ENCODE data around the gene NEXN.
"Not testable (repeated sequence)": the region's sequence is repeated elsewhere in the genome, so short reads cannot be mapped to it uniquely, and the experiment has no call there.

The NEXN gene

DNA sequence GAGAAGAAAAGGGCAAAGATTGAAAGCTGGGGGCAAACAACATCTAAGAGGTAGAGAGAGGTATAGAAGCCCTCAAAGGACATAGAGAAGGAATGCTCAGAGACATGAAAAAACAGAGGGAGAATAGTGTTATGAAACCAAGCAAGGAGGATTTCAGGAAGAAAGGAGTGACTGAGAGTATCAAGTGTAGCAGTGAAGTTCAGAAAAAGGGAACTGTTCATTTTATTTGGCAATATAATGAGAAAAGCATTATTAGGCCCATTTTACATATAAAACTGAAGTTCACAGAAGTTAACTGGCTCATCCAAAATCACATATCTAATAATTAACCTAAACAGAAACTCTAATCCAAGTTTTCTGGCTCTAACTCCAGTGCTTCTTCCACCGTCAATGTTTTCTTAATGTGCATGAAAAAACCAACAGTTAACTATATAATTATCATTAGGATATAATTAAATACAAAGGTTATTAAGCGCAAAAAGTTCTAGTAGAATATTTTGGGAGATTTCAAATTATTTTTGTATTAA is 17.7 kb downstream of the NEXN start:
- DNase-seq = no peak

DNA sequence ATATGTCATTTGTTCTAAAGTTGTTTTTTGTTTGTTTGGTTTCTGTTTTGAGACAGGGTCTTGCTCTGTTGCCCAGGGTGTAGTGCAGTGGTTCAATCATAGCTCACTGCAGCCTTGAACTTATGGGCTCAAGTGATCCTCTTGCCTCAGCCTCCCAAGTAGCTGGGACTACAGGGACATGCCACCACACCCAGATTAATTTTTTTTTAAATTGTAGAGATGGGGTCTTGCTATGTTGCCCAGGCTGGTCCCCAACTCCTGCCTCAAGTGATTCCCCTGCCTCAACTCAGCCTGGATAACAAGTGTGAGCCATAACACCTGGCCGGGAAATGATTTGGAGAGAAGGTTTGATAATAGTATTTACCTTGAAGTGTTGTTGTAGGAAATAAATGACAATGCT is 18.2 kb downstream of the NEXN start:
- no peak for DNase-seq

DNA sequence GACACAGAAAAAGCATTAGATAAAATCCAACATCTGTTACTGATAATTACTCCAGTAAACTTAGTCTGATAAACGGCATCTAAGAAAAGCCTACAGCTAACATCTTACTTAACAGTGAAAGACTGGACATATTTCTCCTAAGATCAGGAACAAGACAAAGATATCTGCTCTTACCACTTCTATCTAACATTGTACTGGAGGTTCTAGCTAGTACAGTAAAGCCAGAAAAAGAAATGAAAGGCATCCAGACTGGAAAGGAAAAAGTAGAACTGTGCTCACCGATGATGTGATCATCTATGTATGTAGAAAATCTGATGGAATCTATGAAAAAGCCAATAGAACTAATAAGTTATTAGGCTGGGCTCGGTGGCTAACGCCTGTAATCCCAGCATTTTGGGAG is 21.7 kb downstream of the NEXN start:
- DNase-seq = no peak

DNA sequence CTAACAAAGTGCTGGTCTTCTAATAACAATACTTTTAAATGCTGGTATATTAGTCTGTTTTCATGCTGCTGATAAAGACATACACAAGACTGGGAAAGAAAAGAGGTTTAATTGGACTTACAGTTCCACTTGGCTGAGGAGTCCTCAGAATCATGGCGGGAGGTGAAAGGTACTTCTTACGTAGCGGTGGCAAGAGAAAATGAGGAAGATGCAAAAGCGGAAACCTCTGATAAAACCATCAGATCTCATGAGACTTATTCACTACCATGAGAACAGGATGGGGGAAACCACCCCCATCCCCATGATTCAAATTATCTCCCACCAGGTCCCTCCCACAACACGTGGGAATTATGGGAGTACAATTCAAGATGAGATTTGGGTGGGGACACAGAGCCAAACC is 30.5 kb downstream of the NEXN start:
- DNase-seq = not testable (repeated sequence)

DNA sequence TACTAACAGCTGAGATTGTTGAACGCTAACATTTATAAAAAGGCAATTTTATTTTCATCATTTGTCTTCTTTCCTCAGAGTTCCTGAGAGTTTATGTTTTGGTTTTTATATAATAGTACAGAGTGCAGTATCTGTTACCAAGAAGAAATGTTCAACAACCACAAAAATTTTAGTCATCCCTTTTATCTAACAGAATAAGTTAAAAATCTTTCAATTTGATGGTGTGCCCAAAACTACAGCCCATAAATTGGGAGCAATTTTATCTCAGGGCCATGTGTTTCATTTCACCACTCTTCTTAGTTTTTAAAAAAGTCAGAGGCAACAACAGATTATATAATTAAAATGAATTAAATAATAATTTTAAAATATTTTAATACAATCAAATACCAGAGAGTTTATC is 37.1 kb downstream of the NEXN start:
- no peak for DNase-seq

DNA sequence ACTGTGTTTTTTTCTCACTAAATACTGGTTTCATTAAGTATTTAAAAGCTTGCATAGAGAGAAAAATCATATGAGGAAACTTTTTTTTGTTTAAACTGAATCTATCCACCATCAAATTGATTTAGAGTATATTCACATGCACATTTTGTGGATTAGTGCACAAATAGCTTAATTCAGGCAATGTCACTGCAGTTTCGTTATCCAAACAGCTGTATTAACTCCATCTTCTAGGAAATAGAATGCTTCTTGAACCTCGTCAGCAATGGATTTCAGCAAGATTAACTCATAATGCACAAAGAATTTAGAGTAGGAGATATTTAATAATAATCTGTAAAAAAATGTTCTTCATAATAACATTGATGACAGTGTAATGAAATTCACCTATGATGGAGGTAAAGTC is 37.5 kb downstream of the NEXN start:
- DNase-seq = no peak

DNA sequence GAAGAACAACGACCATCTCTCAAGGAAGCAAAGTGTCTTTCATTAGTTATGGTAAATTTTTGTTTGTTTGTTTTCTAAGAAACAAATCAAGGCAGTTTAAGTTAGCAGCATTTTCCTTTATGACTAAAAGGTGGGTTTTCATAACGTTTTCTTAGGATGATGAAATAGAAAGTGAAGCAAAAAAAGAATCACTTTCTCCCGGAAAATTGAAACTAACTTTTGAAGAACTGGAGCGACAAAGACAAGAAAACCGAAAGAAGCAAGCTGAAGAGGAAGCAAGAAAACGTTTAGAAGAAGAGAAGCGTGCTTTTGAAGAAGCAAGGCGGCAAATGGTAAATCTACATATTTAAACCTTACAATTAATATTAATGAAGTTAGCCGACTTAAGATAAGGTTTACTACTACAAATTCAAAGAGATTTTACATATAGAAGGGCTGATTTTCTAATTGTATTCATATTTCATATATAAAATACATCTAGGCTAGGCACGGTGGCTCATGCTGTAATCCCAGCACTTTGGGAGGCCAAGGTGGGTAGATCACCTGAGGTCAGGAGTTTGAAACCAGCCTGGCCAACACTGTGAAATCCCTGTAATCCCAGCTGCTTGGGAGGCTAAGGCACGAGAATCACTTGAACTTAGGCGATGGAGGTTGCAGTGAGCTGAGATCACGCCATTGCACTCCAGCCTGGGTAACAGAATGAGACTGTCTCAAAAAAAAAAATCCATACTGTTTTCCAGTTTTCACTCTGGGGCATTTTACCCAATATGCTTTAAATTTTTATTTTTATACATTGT is 38.3 kb downstream of the NEXN start:
- DNase-seq = peak; percentile 75 to 79

DNA sequence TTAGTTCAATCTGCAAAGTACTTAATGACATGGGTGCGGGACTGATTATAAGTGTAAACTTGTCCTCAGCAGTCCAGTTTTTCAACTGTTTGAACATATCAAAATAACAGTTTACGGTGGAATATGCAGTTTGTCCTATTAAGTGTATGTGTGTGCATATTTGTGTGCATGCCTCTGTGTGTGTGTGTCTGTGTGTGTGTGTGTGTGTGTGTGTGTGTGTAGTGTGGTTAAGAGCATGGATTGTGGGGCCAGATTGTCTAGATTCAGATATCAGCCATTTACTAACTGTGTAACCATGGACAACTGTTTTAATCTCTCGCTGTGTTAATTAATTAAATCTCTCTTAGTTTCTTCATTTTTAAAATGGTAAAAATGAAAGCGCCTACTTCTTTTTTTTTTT is 39.0 kb downstream of the NEXN start:
- DNase-seq = peak in 1 of 2 donors; percentile 19

DNA sequence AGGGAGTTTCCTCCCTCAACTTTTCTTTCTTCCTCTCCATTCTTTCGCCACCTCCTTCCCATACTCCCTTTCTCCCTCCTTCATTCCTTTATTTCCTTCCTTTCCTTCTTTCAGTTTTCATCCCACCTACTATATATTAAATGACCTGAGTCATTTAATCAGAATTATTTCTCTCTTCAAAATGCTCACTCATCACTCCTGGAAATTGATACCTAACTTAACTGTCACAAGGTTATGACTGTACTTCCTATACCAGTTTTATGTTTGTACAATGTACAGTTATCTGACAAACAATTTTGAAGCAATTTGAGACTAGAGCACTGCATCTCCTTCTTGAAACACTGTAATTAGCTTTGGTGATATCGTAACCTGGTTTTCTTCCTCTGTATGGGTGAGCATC is 41.4 kb downstream of the NEXN start:
- DNase-seq = no peak

DNA sequence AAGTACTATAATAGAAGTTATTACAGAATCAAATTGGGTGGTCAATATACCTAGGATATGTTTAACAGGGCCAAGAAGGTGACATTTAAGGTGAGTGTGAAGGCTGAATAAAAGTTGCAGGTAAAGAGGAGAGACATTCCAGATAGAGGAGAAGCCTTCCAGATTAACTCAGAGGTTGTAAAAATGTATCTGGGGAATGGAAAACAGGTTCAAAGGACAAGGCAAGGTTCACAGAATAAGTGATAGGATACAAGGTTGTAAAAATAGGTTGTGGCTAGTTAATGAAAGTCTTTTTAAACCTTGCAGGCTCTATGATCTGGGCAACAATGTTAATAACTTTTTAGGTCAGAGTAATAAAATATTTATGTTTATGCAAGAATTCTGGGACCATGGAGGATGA is 50.2 kb downstream of the NEXN start:
- no peak for DNase-seq

DNA sequence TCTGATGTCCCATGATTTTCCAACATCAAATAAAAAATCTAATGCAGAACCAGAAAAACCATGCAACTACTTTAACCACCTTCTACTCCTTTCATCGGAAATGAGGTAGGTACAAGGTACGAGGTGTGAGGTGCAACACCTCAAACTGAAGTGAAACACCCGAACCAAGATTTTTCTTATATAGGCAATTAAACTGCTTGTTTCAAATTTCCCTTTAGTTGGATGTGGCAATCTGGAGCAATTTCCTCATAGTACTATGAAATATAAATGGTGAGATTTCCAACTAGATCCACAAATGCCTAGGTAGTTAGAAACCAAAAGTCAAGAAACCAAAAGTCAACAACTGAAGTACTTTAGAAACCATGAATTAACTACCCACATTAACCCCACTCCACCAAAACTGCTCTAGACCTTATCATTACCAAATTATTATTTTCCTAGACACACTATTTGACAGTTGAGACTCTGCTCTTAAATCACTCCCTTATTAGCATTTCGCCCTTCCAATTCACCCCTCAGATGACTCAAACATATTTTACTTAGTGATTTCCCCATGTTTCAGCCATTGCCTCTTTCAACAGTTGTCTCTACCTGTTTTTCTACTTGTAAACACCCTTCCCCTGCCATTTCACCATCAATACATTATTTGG is 52.6 kb downstream of the NEXN start:
- no peak for DNase-seq

DNA sequence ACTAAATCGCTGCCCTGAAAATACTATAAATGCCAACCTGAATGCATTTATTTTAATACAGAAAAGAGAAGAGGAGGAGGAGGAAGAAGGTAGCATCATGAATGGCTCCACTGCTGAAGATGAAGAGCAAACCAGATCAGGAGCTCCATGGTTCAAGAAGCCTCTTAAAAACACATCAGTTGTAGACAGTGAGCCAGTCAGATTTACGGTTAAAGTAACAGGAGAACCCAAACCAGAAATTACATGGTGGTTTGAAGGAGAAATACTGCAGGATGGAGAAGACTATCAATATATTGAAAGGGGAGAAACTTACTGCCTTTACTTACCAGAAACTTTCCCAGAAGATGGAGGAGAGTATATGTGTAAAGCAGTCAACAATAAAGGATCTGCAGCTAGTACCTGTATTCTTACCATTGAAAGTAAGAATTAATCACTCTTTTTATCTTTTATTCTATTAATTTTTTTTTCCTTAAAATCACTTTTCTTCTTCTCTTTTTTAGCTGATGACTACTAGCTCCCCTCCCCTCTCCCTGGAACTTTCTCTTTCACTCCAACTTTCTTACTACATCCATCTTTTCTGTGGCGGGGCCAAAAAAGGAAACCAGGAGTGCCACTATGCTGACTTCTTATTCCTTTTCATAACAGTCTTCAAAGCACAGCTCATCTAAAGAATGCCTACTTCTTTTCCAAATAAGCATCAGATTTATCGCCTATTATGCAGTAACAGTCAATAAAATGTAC is 54.1 kb downstream of the NEXN start:
- DNase-seq = no peak

DNA sequence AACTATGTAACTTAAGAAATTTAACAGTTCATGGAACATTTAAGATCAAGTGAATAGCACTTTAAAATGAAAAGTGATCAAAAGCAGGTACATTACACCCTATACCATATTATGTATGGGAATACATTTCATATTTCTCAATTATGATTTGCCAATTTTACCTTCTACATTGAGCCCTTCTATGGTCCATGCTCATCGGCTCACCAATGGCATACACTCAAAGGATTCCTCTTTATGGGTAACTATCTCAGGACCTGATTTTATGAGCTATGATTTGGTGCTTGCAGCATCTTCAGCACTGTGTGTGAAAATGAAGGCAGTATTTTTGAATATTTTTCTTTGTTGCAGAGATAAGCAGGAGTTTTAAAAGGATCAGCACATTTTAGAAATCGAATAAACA is 56.9 kb downstream of the NEXN start:
- no peak for DNase-seq

DNA sequence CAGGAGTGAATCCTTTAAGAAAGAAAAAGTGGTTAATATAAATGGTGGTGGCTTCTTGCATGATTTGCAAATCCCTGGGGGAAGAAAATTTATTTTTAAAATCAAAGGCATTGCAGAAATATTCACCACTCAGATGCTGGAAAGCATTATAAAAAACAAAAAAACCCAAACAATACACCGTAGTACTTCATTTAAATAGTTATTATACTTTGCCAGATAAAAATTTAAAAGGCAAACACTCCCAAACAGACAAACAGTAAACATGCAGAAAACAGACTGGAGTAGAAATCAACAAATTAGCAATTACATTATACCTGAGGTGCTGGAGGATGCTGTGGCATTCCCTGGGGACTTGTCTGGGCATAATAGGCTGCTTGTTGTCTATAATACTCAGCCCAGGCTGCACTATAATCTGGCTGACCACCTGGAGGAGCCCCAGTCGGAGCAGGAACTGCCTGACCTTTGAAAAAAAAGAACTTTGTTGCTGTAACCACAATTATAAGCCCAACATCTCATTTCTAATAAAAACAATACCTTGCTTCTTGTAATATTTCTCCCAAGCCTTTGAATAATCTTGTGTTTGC is 60.5 kb downstream of the NEXN start:
- no peak for DNase-seq

DNA sequence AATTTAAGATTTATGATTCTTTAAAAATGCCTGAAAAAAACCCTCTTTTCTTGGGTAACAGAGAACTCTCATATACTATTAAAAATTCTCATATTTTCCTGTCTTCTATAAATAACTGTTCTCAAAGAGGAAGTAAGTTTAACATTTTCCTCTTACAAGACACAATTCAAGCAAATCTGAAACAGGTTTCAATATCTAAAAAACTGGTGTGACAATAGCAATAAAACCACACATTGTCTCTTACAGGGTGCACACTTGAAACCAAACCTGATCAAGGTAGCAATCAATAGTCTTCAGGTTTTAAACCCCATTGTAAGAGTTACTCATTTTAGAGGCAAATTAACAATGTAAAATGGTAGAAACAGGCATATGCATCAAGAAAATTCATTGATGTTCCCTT is 62.4 kb downstream of the NEXN start:
- DNase-seq = no peak

DNA sequence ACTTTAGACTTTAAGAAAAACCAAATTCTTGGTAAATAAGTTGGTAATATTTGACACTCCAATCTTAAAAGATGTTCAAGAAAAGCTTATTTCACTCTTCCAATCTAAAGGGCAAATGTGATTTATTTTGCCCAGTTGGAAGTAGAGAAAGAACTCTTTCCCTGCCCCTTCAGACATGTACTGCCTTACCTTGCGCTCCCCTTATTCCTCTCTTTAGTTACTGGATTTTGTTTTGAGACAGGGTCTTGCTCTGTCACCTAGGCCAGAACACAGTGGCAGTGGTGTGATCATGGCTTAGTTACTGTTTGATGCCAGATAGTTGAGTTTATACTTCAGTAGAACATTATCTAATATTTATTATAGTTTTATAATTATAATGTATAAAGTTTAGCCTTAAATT is 62.9 kb downstream of the NEXN start:
- DNase-seq = no peak

DNA sequence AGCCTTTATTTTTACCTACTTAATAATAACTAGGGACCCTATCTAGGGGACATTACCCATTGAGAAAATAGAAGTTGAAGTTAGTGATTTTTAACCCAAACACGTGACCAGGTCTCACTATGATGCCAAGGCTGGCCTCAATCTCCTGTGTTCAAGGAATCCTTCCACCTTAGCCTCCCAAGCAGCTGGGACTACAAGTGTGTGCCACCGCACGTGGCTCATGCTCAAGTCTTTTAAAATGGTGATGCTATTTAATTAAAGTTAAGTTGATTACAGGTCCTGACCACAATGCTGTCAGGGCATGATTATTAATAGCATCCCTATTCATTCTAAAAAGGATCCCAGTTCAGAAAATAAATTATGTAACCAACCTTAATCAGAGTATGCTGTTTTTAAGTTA is 65.5 kb downstream of the NEXN start:
- DNase-seq = no peak

DNA sequence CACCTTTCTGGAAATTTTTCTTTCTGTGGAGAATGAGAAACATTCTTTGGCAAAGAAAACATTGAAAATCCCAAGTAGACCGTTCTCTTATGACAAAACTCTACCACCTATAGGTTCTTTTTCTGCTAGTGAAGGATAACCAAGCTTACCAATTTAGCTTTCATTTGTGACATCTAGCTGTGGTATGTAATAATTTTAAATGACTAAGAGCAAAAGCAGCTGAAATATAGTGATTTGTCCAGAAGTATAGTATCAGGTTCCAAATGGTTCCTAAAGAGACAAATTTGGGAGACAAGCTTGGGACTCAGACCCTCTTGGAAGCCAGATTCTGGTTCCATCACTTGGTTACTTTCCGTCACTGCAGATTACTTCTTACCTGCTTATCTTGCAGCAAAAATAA is 66.1 kb downstream of the NEXN start:
- DNase-seq = no peak

DNA sequence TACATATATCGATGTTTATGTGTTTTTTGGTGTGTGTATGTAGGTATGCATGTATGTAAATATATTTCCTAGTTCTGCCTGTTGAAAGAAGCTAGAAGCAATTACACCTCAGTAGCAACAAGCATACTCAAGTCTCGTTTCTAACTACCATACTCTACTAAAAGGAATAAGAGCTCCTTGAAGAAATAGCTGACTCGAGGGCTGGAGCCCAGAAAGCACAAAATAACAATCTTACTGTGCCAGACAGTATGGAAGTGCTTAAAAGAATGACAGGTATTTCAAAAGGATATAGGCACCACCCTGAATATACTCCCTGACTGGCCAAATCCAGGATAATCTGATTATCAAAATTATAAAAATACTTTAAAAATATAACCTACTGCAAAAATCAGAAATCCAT is 67.3 kb downstream of the NEXN start:
- no peak for DNase-seq

DNA sequence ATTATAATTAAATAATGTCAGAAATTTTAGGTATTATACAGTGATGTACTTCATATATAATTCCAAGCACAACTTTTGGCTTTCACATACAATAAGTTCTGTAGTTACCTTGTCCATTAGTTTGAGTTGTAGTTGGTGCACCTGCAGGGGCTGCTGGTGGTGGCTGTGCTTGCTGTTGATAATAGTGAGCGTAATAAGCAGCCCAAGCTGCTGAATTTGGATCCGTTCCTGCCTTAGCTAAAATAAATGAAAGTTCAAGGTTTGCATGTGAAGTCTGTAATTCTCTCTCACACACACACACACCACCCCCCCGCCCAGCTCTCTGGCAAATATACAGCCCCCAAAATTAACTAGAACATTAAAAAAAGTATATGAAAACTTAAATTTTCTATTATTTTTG is 68.0 kb downstream of the NEXN start:
- no peak for DNase-seq

DNA sequence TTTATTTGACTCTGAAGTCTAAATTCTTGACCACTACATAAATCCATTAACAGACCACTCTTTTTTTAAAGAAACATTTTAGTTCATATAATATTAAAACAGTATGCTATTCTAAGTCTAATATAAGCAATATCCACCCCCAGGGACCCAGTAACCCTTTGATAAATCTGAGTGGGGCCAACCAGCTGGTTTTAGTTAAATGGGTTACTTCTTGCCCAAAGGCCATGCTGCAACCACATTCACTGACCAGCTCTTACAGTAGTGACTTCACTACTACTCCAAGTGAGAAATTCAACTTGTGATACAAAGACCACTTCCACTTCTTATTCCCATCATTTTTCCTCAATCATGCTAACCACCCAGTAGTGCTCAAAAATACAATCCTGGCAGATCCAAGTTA is 70.0 kb downstream of the NEXN start:
- no peak for DNase-seq

DNA sequence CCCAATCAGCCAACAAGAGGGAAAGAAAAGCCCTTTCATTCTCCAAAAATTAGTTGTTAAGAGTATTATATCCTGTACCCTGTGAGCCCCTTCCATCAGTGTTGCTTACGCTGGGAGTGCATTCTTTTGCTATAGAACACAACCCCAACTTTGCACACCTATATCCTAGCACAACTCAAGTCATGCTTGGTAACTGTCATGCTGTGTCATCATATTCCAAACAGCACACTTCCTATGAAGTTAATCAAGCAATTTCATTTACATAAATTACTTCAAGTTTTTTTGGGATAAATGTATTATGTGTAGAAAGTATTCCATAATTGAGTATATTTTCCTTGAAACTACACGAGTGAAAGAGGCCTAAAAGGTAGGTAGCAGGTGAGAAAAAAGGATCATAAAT is 70.4 kb downstream of the NEXN start:
- no peak for DNase-seq

DNA sequence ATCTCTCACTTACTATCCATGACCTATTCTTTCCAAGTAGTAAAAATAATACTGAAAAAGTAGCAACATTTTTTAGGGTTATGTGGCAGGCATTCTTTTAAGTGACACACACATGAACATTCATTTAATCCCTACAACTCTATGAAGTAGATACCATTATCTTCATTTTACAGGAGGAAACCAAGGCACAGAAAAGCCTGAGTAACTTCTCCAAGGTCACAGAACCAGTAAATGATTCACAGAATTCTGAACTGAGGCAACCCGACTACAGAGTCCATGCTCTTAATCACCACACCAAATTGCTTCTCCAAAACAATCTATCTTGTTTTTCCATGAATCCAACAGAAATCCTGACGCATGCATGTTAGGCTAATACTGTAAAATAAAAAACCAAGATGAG is 73.0 kb downstream of the NEXN start:
- no peak for DNase-seq

DNA sequence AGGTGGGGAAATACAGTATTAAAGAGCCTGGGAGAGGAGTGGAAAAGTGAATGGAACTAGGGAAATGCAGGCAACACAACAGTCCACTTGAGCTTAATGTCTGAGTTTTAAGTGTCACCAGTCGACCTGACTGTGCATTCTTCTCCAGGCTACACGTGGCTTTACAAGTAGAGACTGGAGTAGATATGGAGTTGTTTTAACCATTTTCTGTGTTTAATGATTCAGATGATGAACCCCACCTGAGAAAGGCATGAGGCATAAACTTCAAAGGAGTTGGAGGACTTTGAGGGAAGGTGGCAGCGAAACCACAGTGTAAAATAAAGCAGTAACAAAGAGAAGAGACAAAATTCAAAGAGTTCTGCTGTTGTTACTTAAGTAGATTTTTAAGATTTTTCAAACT is 77.9 kb downstream of the NEXN start:
- DNase-seq = no peak
